Testis (tissue), 2 donors: ENCODE measurements around the gene INPP5K.
"Not testable (repeated sequence)": the region's sequence is repeated elsewhere in the genome, so short reads cannot be mapped to it uniquely, and the experiment has no call there.

Source experiments
- POLR2A ChIP-seq: fragments of 450-650 bp; IDR thresholded peaks from one replicate; pipeline ENCODE4 v1.6.1; 2017; ENCODE audit warnings: antibody characterized with exemption, mild to moderate bottlenecking, moderate library complexity
- TF ChIP-seq, protein P1 (sequence below), 3 experiments: fragments of 450-650 bp in 2 of 3; fragments of 200-600 bp in 1 of 3; sonication (generic) in 1 of 3; IDR thresholded peaks; one replicate each; pipeline ENCODE4 v1.5.1; 2016 to 2019; ENCODE audit warnings: antibody characterized with exemption in 3 of 3, mild to moderate bottlenecking in 2 of 3, moderate library complexity in 1 of 3

DNA sequence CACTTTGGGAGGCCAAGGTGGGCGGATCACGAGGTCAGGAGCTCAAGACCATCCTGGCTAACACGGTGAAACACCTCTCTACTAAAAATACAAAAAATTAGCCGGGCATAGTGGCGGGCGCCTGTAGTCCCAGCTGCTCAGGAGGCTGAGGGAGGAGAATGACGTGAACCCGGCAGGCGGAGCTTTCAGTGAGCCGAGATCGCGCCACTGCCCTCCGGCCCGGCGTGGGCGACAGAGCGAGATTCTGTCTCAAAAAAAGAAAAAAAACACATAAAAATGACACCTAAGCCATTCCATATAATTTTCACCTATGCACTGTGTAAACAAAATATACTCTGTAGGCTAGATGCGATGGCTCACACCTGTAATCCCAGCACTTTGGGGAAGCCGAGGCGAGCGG is 66.2 kb downstream of the INPP5K start:
- TF ChIP-seq, protein P1, sequence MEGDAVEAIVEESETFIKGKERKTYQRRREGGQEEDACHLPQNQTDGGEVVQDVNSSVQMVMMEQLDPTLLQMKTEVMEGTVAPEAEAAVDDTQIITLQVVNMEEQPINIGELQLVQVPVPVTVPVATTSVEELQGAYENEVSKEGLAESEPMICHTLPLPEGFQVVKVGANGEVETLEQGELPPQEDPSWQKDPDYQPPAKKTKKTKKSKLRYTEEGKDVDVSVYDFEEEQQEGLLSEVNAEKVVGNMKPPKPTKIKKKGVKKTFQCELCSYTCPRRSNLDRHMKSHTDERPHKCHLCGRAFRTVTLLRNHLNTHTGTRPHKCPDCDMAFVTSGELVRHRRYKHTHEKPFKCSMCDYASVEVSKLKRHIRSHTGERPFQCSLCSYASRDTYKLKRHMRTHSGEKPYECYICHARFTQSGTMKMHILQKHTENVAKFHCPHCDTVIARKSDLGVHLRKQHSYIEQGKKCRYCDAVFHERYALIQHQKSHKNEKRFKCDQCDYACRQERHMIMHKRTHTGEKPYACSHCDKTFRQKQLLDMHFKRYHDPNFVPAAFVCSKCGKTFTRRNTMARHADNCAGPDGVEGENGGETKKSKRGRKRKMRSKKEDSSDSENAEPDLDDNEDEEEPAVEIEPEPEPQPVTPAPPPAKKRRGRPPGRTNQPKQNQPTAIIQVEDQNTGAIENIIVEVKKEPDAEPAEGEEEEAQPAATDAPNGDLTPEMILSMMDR (IDR thresholded peaks at IDR 0.05), result not testable (repeated sequence)
- TF ChIP-seq POLR2A, result not testable (repeated sequence)
